Neural cell (in vitro differentiated cells): ENCODE measurements around the gene PTH1R. TPM values are rescaled to one million over a fixed set of nuclear protein-coding genes. Genes with fewer than 3 reads are reported as not detected.

Experiments used
- H2AFZ ChIP-seq: fragments of 200-600, 300-800 bp; sonication (generic), shearing (Covaris generic); 2 replicates; pipeline ENCODE4 v1.6.0; 2014; ENCODE audit warnings: low read depth, mild to moderate bottlenecking, antibody characterized with exemption, low read length, moderate library complexity
- H3F3A ChIP-seq: fragments of 200-600 bp; shearing (Covaris generic); 2 replicates; pipeline ENCODE4 v1.6.1; 2016; ENCODE audit warnings: mild to moderate bottlenecking, moderate library complexity, mixed read lengths, antibody characterized with exemption, low read length; ENCODE audit not compliant: insufficient read depth, poor library complexity, severe bottlenecking
- H3K27ac ChIP-seq: fragments of 200-600, 300-800 bp; sonication (generic), shearing (Covaris generic); 2 replicates; pipeline ENCODE4 v1.5.1; 2014; ENCODE audit warnings: mild to moderate bottlenecking, low read length, moderate library complexity
- H3K27me3 ChIP-seq: fragments of 300-800, 200-600 bp; sonication (generic), shearing (Covaris generic); 2 replicates; pipeline ENCODE4 v1.6.0; 2014; ENCODE audit warnings: mild to moderate bottlenecking, low read depth, low read length, moderate library complexity; ENCODE audit not compliant: insufficient read depth
- H3K36me3 ChIP-seq: fragments of 300-800, 200-600 bp; sonication (generic), shearing (Covaris generic); 2 replicates; pipeline ENCODE4 v1.5.1; 2014; ENCODE audit warnings: mild to moderate bottlenecking, antibody characterized with exemption, low read length, moderate library complexity; ENCODE audit not compliant: insufficient read depth
- H3K4me2 ChIP-seq: fragments of 300-800, 200-600 bp; sonication (generic), shearing (Covaris generic); 2 replicates; pipeline ENCODE4 v1.6.0; 2014; ENCODE audit warnings: mild to moderate bottlenecking, low read length
- H3K4me3 ChIP-seq: fragments of 300-800, 200-600 bp; sonication (generic), shearing (Covaris generic); 2 replicates; pipeline ENCODE4 v1.5.1; 2014; ENCODE audit warnings: mild to moderate bottlenecking, low read length, moderate library complexity
- H3K79me2 ChIP-seq: fragments of 200-600 bp; shearing (Covaris generic); replicated peaks from 2 replicates; pipeline ENCODE4 v1.6.0; 2014; ENCODE audit warnings: mild to moderate bottlenecking, low read length, moderate library complexity; ENCODE audit not compliant: insufficient read depth
- H3K9ac ChIP-seq: fragments of 300-800, 200-600 bp; sonication (generic), shearing (Covaris generic); 2 replicates; pipeline ENCODE4 v1.6.1; 2016; ENCODE audit warnings: mild to moderate bottlenecking, low read length, mixed read lengths
- H3K9me2 ChIP-seq: fragments of 200-600 bp; shearing (Covaris generic); 2 replicates; pipeline ENCODE4 v1.6.1; 2016; ENCODE audit warnings: mild to moderate bottlenecking, low read length, mixed read lengths; ENCODE audit not compliant: insufficient read depth
- H3K9me3 ChIP-seq: fragments of 200-600, 300-800 bp; sonication (generic), shearing (Covaris generic); 2 replicates; pipeline ENCODE4 v1.6.1; 2016; ENCODE audit warnings: mild to moderate bottlenecking, mixed run types, low read length, moderate library complexity, mixed read lengths
- H4K20me1 ChIP-seq: fragments of 200-600 bp; shearing (Covaris generic); 2 replicates; pipeline ENCODE4 v1.6.1; 2016; ENCODE audit warnings: mild to moderate bottlenecking, mixed run types; ENCODE audit not compliant: insufficient read depth
- CTCF ChIP-seq: fragments of 450-650 bp; IDR thresholded peaks from 2 replicates; pipeline ENCODE4 v1.5.1; 2014; ENCODE audit warnings: antibody characterized with exemption, mild to moderate bottlenecking, moderate library complexity; ENCODE audit not compliant: poor library complexity, severe bottlenecking
- EP300 ChIP-seq: fragments of 450-650 bp; conservative IDR thresholded peaks from 2 replicates; pipeline ENCODE4 v1.6.1; 2014; ENCODE audit warnings: antibody characterized with exemption, mild to moderate bottlenecking, moderate library complexity; ENCODE audit not compliant: poor library complexity, severe bottlenecking
- EZH2 ChIP-seq: fragments of 200-600, 300-800 bp; shearing (Covaris generic), sonication (generic); IDR thresholded peaks from 2 replicates; pipeline ENCODE4 v1.6.1; 2014; ENCODE audit warnings: antibody characterized with exemption, low read length, borderline replicate concordance, mild to moderate bottlenecking; ENCODE audit not compliant: insufficient read depth, poor library complexity, severe bottlenecking
- MXI1 ChIP-seq: fragments of 450-650 bp; conservative IDR thresholded peaks from 2 replicates; pipeline ENCODE4 v1.6.1; 2014; ENCODE audit warnings: antibody characterized with exemption, mild to moderate bottlenecking; ENCODE audit not compliant: poor library complexity, severe bottlenecking
- POLR2AphosphoS5 ChIP-seq: IDR thresholded peaks from 2 replicates; pipeline ENCODE4 v1.6.1; 2012
- RAD21 ChIP-seq: fragments of 450-650 bp; conservative IDR thresholded peaks from 2 replicates; pipeline ENCODE4 v1.6.1; 2014; ENCODE audit warnings: antibody characterized with exemption, mild to moderate bottlenecking, moderate library complexity
- REST ChIP-seq: IDR thresholded peaks from 2 replicates; pipeline ENCODE4 v1.6.1; 2012; ENCODE audit warnings: borderline replicate concordance
- SMC3 ChIP-seq: fragments of 450-650 bp; conservative IDR thresholded peaks from 2 replicates; pipeline ENCODE4 v1.6.1; 2014; ENCODE audit warnings: antibody characterized with exemption, mild to moderate bottlenecking, moderate library complexity; ENCODE audit not compliant: poor library complexity
- TAF1 ChIP-seq: IDR thresholded peaks from 2 replicates; pipeline ENCODE4 v1.6.1; 2012; ENCODE audit warnings: low read depth
- polyA plus RNA-seq: library from polyadenylated mRNA; depleted of rRNA; stranded (reverse); fragments of >200 nt; gene quantifications from 2 replicates; pipeline ENCODE4 v1.2.3, GENCODE V29; 2014

PTH1R gene
- polyA plus RNA-seq, 1 donor from 2014 or later = not detected

- TF ChIP-seq EZH2 (no peak), REST (no peak), CTCF (no peak), POLR2AphosphoS5 (no peak), TAF1 (no peak), RAD21 (no peak), MXI1 (no peak), EP300 (no peak), SMC3 (no peak)
- peaks cover 5% of the 10 kb centered on the region for H3K79me2 ChIP-seq
- H3K9me3 ChIP-seq = no peaks in the 10 kb centered on the region
- H3K36me3 ChIP-seq = no peaks in the 10 kb centered on the region
- H2AFZ ChIP-seq = no peak overlapping the region
- H3F3A ChIP-seq = no peaks in the 10 kb centered on the region
- H4K20me1 ChIP-seq = no peaks in the 10 kb centered on the region
- no peaks in the 10 kb centered on the region for H3K27me3 ChIP-seq
- no peaks in the 10 kb centered on the region for H3K9me2 ChIP-seq
- no peak overlapping the region for H3K9ac ChIP-seq
- H3K27ac ChIP-seq = no peak overlapping the region
- no peak overlapping the region for H3K4me2 ChIP-seq
- H3K4me3 ChIP-seq = no peak overlapping the region
Observed at GRCh38 chr3:46929324-46929723, 51.8 kb downstream of the PTH1R start.

GRCh38 chr3:46930166-46930944 lies 52.8 kb downstream of the PTH1R start:
- Histone ChIP-seq H3K27ac (no peak overlapping the region), H3K36me3 (no peaks in the 10 kb centered on the region), H3K4me2 (no peak overlapping the region), H3K9ac (no peak overlapping the region), H3K79me2 (peaks cover 5% of the 10 kb centered on the region), H3F3A (no peaks in the 10 kb centered on the region), H3K9me2 (no peaks in the 10 kb centered on the region), H2AFZ (no peak overlapping the region), H3K27me3 (no peaks in the 10 kb centered on the region), H4K20me1 (no peaks in the 10 kb centered on the region), H3K4me3 (no peak overlapping the region), H3K9me3 (no peaks in the 10 kb centered on the region)
- TF ChIP-seq CTCF (no peak), POLR2AphosphoS5 (no peak), SMC3 (no peak), EP300 (no peak), RAD21 (no peak)
